ENCODE data around the gene TMEM229B.

- TF ChIP-seq YY1 (IDR thresholded peaks at IDR 0.05; ENCODE audit: low read depth) (no peak), TAF1 (IDR thresholded peaks at IDR 0.05; ENCODE audit: low read depth) (no peak), TEAD4 (IDR thresholded peaks at IDR 0.05) (no peak), EP300 (IDR thresholded peaks at IDR 0.05; ENCODE audit: borderline replicate concordance) (no peak), EGR1 (IDR thresholded peaks at IDR 0.05) (no peak)
These were observed 33.7 kb upstream of the TMEM229B start for GRCh38 chr14:67522270-67522669.
